ENCODE data around the gene MMRN2.

The MMRN2 gene

GRCh38 chr10:86922553-86922961, 34.9 kb downstream of the MMRN2 start:
- H3K18ac ChIP-seq (ENCODE audit: low read depth in 1 of 2, low read length in 2 of 2) = no peak overlapping the region
- H4K91ac ChIP-seq (ENCODE audit: low read length) = no peak overlapping the region

GRCh38 chr10:86918022-86918471, 39.4 kb downstream of the MMRN2 start:
- no peak overlapping the region for H3K4me3 ChIP-seq (ENCODE audit: insufficient read depth in 1 of 2, low read depth in 1 of 2, low read length in 2 of 2)
- no peak overlapping the region for H3K27ac ChIP-seq (ENCODE audit: low read length, poor library complexity, severe bottlenecking)
- no peak overlapping the region for H2AK5ac ChIP-seq (ENCODE audit: low read length, severe bottlenecking)
- H2BK120ac ChIP-seq (ENCODE audit: low read depth, low read length) = no peak overlapping the region
- WGBS = 22% methylated on average over 4 of the region's 5 CpGs
- no peak overlapping the region for H2BK5ac ChIP-seq (ENCODE audit: low read depth, low read length, poor library complexity, severe bottlenecking)
- no peaks in the 10 kb centered on the region for H3K27me3 ChIP-seq (ENCODE audit: control insufficient read depth in 1 of 2, insufficient read depth in 1 of 2, low read length in 2 of 2)
- no peak overlapping the region for H3K4me2 ChIP-seq (ENCODE audit: low read length, poor library complexity, severe bottlenecking)
- H3K9ac ChIP-seq (ENCODE audit: low read length) = no peak overlapping the region
- no peaks in the 10 kb centered on the region for H3K4me1 ChIP-seq (ENCODE audit: control insufficient read depth, insufficient read depth, low read depth, low read length)
- no peak overlapping the region for H4K8ac ChIP-seq (ENCODE audit: low read length)
- DNase-seq = peak; percentile 65
- no peak overlapping the region for H2BK12ac ChIP-seq (ENCODE audit: low read length in 2 of 2)
- no peak overlapping the region for H3K14ac ChIP-seq (ENCODE audit: low read length in 2 of 2)
- peaks cover 19 to 79% of the 10 kb centered on the region in 2 experiments for H3K36me3 ChIP-seq (ENCODE audit: control insufficient read depth in 1 of 2, insufficient read depth in 2 of 2, low read depth in 1 of 2, low read length in 2 of 2)
- no peak overlapping the region for H3K23ac ChIP-seq (ENCODE audit: low read length in 2 of 2)
- H3K9me3 ChIP-seq (ENCODE audit: control insufficient read depth, low read length) = no peaks in the 10 kb centered on the region
- H3K18ac ChIP-seq (ENCODE audit: low read depth in 1 of 2, low read length in 2 of 2) = no peak overlapping the region
- H2BK15ac ChIP-seq (ENCODE audit: low read depth, poor library complexity, severe bottlenecking) = no peak overlapping the region
- no peak overlapping the region for H2AFZ ChIP-seq (ENCODE audit: low read depth, low read length)
- H4K91ac ChIP-seq (ENCODE audit: low read length) = no peak overlapping the region
- no peak overlapping the region for H3K4ac ChIP-seq (ENCODE audit: low read depth in 1 of 2, low read length in 2 of 2)
- H3K79me1 ChIP-seq (replicated peaks; ENCODE audit: low read length, poor library complexity, severe bottlenecking) = peaks cover 11% of the 10 kb centered on the region

More at GRCh38 chr10:86922553-86922961, 34.9 kb downstream of the MMRN2 start:
- H3K9ac ChIP-seq (ENCODE audit: low read length) = no peak overlapping the region
- WGBS = 95% methylated on average over 9 of the region's 9 CpGs
- no peak overlapping the region for H4K8ac ChIP-seq (ENCODE audit: low read length)
- no peak overlapping the region for H3K4me3 ChIP-seq (ENCODE audit: insufficient read depth in 1 of 2, low read depth in 1 of 2, low read length in 2 of 2)
- no peak overlapping the region for H2BK15ac ChIP-seq (ENCODE audit: low read depth, poor library complexity, severe bottlenecking)
- no peak overlapping the region for H2AK5ac ChIP-seq (ENCODE audit: low read length, severe bottlenecking)
- no peak overlapping the region for H3K14ac ChIP-seq (ENCODE audit: low read length in 2 of 2)
- no peaks in the 10 kb centered on the region for H3K27me3 ChIP-seq (ENCODE audit: control insufficient read depth in 1 of 2, insufficient read depth in 1 of 2, low read length in 2 of 2)
- peak overlapping the region in 1 of 2 experiments; percentile 7 for H2BK12ac ChIP-seq (ENCODE audit: low read length in 2 of 2)
- no peak overlapping the region for H3K23ac ChIP-seq (ENCODE audit: low read length in 2 of 2)
- DNase-seq = no peak
- H3K4me1 ChIP-seq (ENCODE audit: control insufficient read depth, insufficient read depth, low read depth, low read length) = no peaks in the 10 kb centered on the region
- H3K36me3 ChIP-seq (ENCODE audit: control insufficient read depth in 1 of 2, insufficient read depth in 2 of 2, low read depth in 1 of 2, low read length in 2 of 2) = peaks cover 13 to 57% of the 10 kb centered on the region in 2 experiments
- H2BK120ac ChIP-seq (ENCODE audit: low read depth, low read length) = no peak overlapping the region
- no peak overlapping the region for H3K4me2 ChIP-seq (ENCODE audit: low read length, poor library complexity, severe bottlenecking)
- H3K27ac ChIP-seq (ENCODE audit: low read length, poor library complexity, severe bottlenecking) = no peak overlapping the region
- H3K9me3 ChIP-seq (ENCODE audit: control insufficient read depth, low read length) = no peaks in the 10 kb centered on the region
- H2BK5ac ChIP-seq (ENCODE audit: low read depth, low read length, poor library complexity, severe bottlenecking) = no peak overlapping the region
- H3K79me1 ChIP-seq (replicated peaks; ENCODE audit: low read length, poor library complexity, severe bottlenecking) = peaks cover 9% of the 10 kb centered on the region
- H2AFZ ChIP-seq (ENCODE audit: low read depth, low read length) = no peak overlapping the region
- no peak overlapping the region for H3K4ac ChIP-seq (ENCODE audit: low read depth in 1 of 2, low read length in 2 of 2)

GRCh38 chr10:86914734-86915133, 42.7 kb downstream of the MMRN2 start:
- Histone ChIP-seq H2BK12ac (ENCODE audit: low read length in 2 of 2) (no peak overlapping the region), H3K27ac (ENCODE audit: low read length, poor library complexity, severe bottlenecking) (no peak overlapping the region), H3K36me3 (ENCODE audit: control insufficient read depth in 1 of 2, insufficient read depth in 2 of 2, low read depth in 1 of 2, low read length in 2 of 2) (peaks cover 15 to 61% of the 10 kb centered on the region in 2 experiments), H3K4ac (ENCODE audit: low read depth in 1 of 2, low read length in 2 of 2) (no peak overlapping the region), H2BK120ac (ENCODE audit: low read depth, low read length) (no peak overlapping the region), H2AFZ (ENCODE audit: low read depth, low read length) (no peak overlapping the region), H3K9me3 (ENCODE audit: control insufficient read depth, low read length) (no peaks in the 10 kb centered on the region), H3K4me1 (ENCODE audit: control insufficient read depth, insufficient read depth, low read depth, low read length) (no peaks in the 10 kb centered on the region), H2BK15ac (ENCODE audit: low read depth, poor library complexity, severe bottlenecking) (no peak overlapping the region), H3K9ac (ENCODE audit: low read length) (no peak overlapping the region), H3K18ac (ENCODE audit: low read depth in 1 of 2, low read length in 2 of 2) (no peak overlapping the region), H3K4me2 (ENCODE audit: low read length, poor library complexity, severe bottlenecking) (no peak overlapping the region), H3K79me1 (replicated peaks; ENCODE audit: low read length, poor library complexity, severe bottlenecking) (peaks cover 4% of the 10 kb centered on the region), H3K27me3 (ENCODE audit: control insufficient read depth in 1 of 2, insufficient read depth in 1 of 2, low read length in 2 of 2) (no peaks in the 10 kb centered on the region), H3K23ac (ENCODE audit: low read length in 2 of 2) (no peak overlapping the region), H2BK5ac (ENCODE audit: low read depth, low read length, poor library complexity, severe bottlenecking) (no peak overlapping the region), H4K8ac (ENCODE audit: low read length) (no peak overlapping the region), H3K14ac (ENCODE audit: low read length in 2 of 2) (no peak overlapping the region), H2AK5ac (ENCODE audit: low read length, severe bottlenecking) (no peak overlapping the region), H3K4me3 (ENCODE audit: insufficient read depth in 1 of 2, low read depth in 1 of 2, low read length in 2 of 2) (no peak overlapping the region), H4K91ac (ENCODE audit: low read length) (no peak overlapping the region)
- WGBS = no CpG with 5 or more reads among the region's 1 CpG
- peak; percentile 42 for DNase-seq

- H3K4ac ChIP-seq (ENCODE audit: low read depth in 1 of 2, low read length in 2 of 2) = no peak overlapping the region
- no peak overlapping the region for H3K18ac ChIP-seq (ENCODE audit: low read depth in 1 of 2, low read length in 2 of 2)
- peaks cover 16% of the 10 kb centered on the region for H3K9me3 ChIP-seq (ENCODE audit: control insufficient read depth, low read length)
- no peak overlapping the region for H3K14ac ChIP-seq (ENCODE audit: low read length in 2 of 2)
- no peaks in the 10 kb centered on the region for H3K4me1 ChIP-seq (ENCODE audit: control insufficient read depth, insufficient read depth, low read depth, low read length)
- no peak overlapping the region for H3K9ac ChIP-seq (ENCODE audit: low read length)
- H3K4me2 ChIP-seq (ENCODE audit: low read length, poor library complexity, severe bottlenecking) = no peak overlapping the region
- H2AFZ ChIP-seq (ENCODE audit: low read depth, low read length) = no peak overlapping the region
- H3K4me3 ChIP-seq (ENCODE audit: insufficient read depth in 1 of 2, low read depth in 1 of 2, low read length in 2 of 2) = no peak overlapping the region
- no peak overlapping the region for H2BK15ac ChIP-seq (ENCODE audit: low read depth, poor library complexity, severe bottlenecking)
- no peak for DNase-seq
- H4K91ac ChIP-seq (ENCODE audit: low read length) = no peak overlapping the region
- no peak overlapping the region for H2BK12ac ChIP-seq (ENCODE audit: low read length in 2 of 2)
- no peak overlapping the region for H3K27ac ChIP-seq (ENCODE audit: low read length, poor library complexity, severe bottlenecking)
- H2BK5ac ChIP-seq (ENCODE audit: low read depth, low read length, poor library complexity, severe bottlenecking) = no peak overlapping the region
- WGBS = 92% methylated on average over 1 of the region's 1 CpG
- H2AK5ac ChIP-seq (ENCODE audit: low read length, severe bottlenecking) = no peak overlapping the region
- peaks cover 20% of the 10 kb centered on the region for H3K79me1 ChIP-seq (replicated peaks; ENCODE audit: low read length, poor library complexity, severe bottlenecking)
- H3K23ac ChIP-seq (ENCODE audit: low read length in 2 of 2) = no peak overlapping the region
- H2BK120ac ChIP-seq (ENCODE audit: low read depth, low read length) = no peak overlapping the region
- H4K8ac ChIP-seq (ENCODE audit: low read length) = no peak overlapping the region
- peaks cover 20 to 69% of the 10 kb centered on the region in 2 experiments for H3K36me3 ChIP-seq (ENCODE audit: control insufficient read depth in 1 of 2, insufficient read depth in 2 of 2, low read depth in 1 of 2, low read length in 2 of 2)
- no peaks in the 10 kb centered on the region for H3K27me3 ChIP-seq (ENCODE audit: control insufficient read depth in 1 of 2, insufficient read depth in 1 of 2, low read length in 2 of 2)
Observed at GRCh38 chr10:86905429-86905828, 52.0 kb downstream of the MMRN2 start.

All from mesenchymal stem cell (in vitro differentiated cells and primary cell).